Measurements from ENCODE around the gene WWOX. TPM values are rescaled to one million over a fixed set of nuclear protein-coding genes. Genes with fewer than 3 reads are reported as not detected.

Gene WWOX
- total and polyA plus RNA-seq, 2 donors (not counting 3 experiments of a cell fraction or from before 2014, with no cell fraction given) = 6.2 to 12.5 TPM

- no peak overlapping the region for H3K4me2 ChIP-seq (ENCODE audit: insufficient read depth, low read length)
- no peaks in the 10 kb centered on the region for H3K36me3 ChIP-seq (ENCODE audit: control insufficient read depth in 2 of 2, extremely low read depth in 1 of 2, insufficient read depth in 2 of 2, low read length in 2 of 2)
- ChIA-PET CTCF (no interaction called here), POLR2A (no interaction called here)
- intact Hi-C loops (cut with micrococcal nuclease) = no loop called here
- dilution Hi-C loops (cut with MboI; ENCODE audit: extremely low pct_ligation_motif_present, low sequenced_read_pairs) = no loop called here
- BruUV-seq (replicated peaks) = no TSS peak
- no peak overlapping the region for H3K9ac ChIP-seq (replicated peaks; ENCODE audit: extremely low read depth, insufficient read depth, low read length)
- no peaks in the 10 kb centered on the region for H3K4me1 ChIP-seq (ENCODE audit: control insufficient read depth, extremely low read depth, insufficient read depth, low read length)
- H3K9me3 ChIP-seq (replicated peaks; ENCODE audit: control insufficient read depth, insufficient read depth, low read length) = peaks cover 2% of the 10 kb centered on the region
- TF ChIP-seq FOS (IDR thresholded peaks at IDR 0.05; ENCODE audit: borderline replicate concordance, insufficient read depth, low read length) (no peak), CTCF (IDR thresholded peaks at IDR 0.05; ENCODE audit: extremely low read depth in 1 of 2, insufficient read depth in 1 of 2, low read depth in 1 of 2, low read length in 2 of 2) (no peak), MYC (IDR thresholded peaks at IDR 0.05; ENCODE audit: low read depth, low read length) (no peak), POLR2AphosphoS5 (IDR thresholded peaks at IDR 0.05; ENCODE audit: insufficient read depth, low read depth, low read length) (no peak), EZH2 (IDR thresholded peaks at IDR 0.05; ENCODE audit: borderline replicate concordance, low read depth, low read length, severe bottlenecking) (no peak)
- H2AFZ ChIP-seq (ENCODE audit: low read depth, low read length) = no peak overlapping the region
- H3K27ac ChIP-seq (ENCODE audit: insufficient read depth, low read depth, low read length) = no peak overlapping the region
- no peaks in the 10 kb centered on the region for H4K20me1 ChIP-seq (replicated peaks; ENCODE audit: control insufficient read depth, extremely low read depth, insufficient read depth, low read length)
- no peak for FAIRE-seq
- no peak overlapping the region for H3K4me3 ChIP-seq (replicated peaks in 1 of 3; ENCODE audit: insufficient read depth in 1 of 3, low read depth in 1 of 3, low read length in 3 of 3)
- no peak for DNase-seq (ENCODE audit: low read depth, low spot score)
- no peaks in the 10 kb centered on the region for H3K27me3 ChIP-seq (ENCODE audit: control insufficient read depth in 2 of 2, insufficient read depth in 2 of 2, low read length in 2 of 2)
- no peaks in the 10 kb centered on the region for H3K79me2 ChIP-seq (ENCODE audit: control insufficient read depth, insufficient read depth, low read length)
- no peaks in the 10 kb centered on the region for H3K9me1 ChIP-seq (replicated peaks; ENCODE audit: control insufficient read depth, extremely low read depth, insufficient read depth, low read length)
Observed at GRCh38 chr16:78648517-78648916, 549.1 kb downstream of the WWOX start.
